Measurements from ENCODE around the gene FNBP1. TPM values are rescaled to one million over a fixed set of nuclear protein-coding genes. Genes with fewer than 3 reads are reported as not detected.

The FNBP1 gene
- total RNA-seq (2022; extraction: Qiagen RNA extraction) = 11.2 to 16.2 TPM (median 15.2 TPM) in 5 replicates

DNA sequence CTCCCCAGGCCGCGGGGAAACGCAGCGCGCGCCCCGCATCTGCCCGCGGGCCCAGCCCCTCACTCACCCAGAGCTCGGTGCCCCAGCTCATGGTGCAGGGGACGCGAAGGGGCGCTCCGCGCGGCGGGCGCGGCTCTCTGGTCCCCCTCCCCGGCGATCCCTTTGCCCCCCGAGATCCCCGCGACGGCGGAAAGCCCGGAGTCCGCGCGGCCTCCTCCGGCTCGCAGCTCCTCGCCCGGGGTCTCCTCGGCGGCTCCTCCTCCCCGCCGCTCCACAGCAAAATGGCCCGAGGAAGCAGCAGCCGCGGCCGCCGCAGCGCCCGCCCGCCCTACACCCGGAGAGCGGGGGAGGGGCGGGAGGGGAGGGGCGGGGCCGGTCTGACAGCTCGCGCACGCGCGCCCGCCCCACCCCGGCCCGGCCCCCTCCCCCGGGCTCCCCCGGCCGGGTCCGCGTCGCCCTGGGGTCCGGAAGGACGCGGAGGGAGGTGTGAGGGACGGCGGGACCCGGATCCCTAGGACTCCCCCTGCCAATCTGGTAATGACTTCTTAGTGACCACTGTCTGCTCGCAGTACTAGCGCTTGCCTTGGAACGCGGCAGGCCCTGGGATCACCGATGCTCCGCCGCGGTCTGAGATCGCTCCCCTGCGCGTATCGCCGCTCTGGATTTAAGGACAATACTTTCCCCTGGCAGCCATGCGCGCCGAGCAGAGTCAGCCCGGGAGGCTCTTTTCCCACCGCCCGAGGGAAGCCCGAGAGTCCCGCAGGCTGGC is at the start of gene FNBP1:
FNBP1 (minus strand) TSS at position 305 of the 769 bp plus-strand sequence; CDS start at position 91, 214 bp downstream.

DNA sequence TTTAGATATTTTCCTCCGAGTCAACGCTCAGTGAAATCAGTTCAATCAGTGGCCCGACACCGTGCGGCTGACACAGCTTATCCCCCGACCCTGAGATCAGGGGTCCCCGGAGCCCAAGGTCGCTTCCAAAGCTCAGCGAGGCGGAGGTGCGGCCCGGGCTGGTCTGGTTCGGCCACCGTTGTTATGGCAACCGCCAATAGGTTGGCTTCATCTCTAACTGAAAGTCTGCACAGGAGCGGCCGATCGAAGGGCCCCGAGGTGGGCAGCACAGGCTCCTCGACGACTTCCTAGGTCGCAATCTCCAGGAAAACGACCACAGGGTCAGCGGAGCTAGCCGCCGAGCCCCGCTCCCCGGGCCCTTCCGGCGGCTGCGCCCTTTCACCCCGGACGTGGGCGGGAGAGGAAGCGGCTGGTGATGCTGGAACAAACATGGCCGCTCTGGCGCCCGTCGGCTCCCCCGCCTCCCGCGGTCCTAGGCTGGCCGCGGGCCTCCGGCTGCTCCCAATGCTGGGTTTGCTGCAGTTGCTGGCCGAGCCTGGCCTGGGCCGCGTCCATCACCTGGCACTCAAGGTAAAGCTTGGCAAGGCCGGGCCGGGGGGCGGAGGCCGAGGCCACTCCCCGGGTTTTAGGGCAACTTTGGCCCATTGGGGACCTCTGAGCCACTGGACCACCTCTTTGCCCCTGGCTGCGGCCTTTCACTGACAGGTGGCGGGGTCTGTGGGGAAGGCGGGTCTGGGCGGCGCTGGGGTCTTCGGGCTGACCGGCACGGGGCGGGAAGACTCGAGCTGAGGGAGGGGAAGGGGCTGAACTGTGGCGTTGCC is 10.7 kb upstream of the FNBP1 start, which contains the start of gene GPR107:
GPR107 (plus strand) TSS at position 403 of the 821 bp plus-strand sequence; CDS start at position 430, 27 bp downstream.

Other genes with a start within 250 kb of the FNBP1 start
- 21.2 to 27.1 TPM (median 24.1 TPM) in 5 replicates for gene TOR1B, start 240.0 kb downstream of the FNBP1 start, total RNA-seq (2022; extraction: Qiagen RNA extraction)
- 56.3 to 63.0 TPM (median 62.6 TPM) in 5 replicates for gene TOR1A, start 219.1 kb downstream of the FNBP1 start, total RNA-seq (2022; extraction: Qiagen RNA extraction)
- gene C9orf78, start 207.9 kb downstream of the FNBP1 start, total RNA-seq (2022; extraction: Qiagen RNA extraction) = 49.0 to 55.6 TPM (median 54.2 TPM) in 5 replicates
- gene USP20, start 207.7 kb downstream of the FNBP1 start, total RNA-seq (2022; extraction: Qiagen RNA extraction) = 4.0 to 6.2 TPM (median 5.5 TPM) in 5 replicates
- 24.3 to 31.0 TPM (median 29.5 TPM) in 5 replicates for gene GPR107, start 10.7 kb upstream of the FNBP1 start, total RNA-seq (2022; extraction: Qiagen RNA extraction)
- gene NCS1, start 129.2 kb upstream of the FNBP1 start, total RNA-seq (2022; extraction: Qiagen RNA extraction) = 29.5 to 56.8 TPM (median 55.9 TPM) in 5 replicates
- 0.02 to 0.12 TPM (median 0.02 TPM) in 5 replicates for gene HMCN2, start 222.6 kb upstream of the FNBP1 start, total RNA-seq (2022; extraction: Qiagen RNA extraction)

All from A549 treated with dexamethasone at 1 μM for 4 hours (cell line).